Inflammatory macrophage treated with lipopolysaccharide for 4 hours (primary cell): ENCODE results near the gene CDKAL1.

Source experiments
- DNase-seq: peaks from one replicate; pipeline ENCODE4 v3.0.0-alpha.2; 2020

CDKAL1 gene

GRCh38 chr6:21123507-21124436, 589.5 kb downstream of the CDKAL1 start:
- no peak for DNase-seq

GRCh38 chr6:21128601-21129000, 594.3 kb downstream of the CDKAL1 start:
- DNase-seq = no peak

GRCh38 chr6:21131406-21131805, 597.1 kb downstream of the CDKAL1 start:
- DNase-seq = no peak

GRCh38 chr6:21132446-21132845, 598.2 kb downstream of the CDKAL1 start:
- DNase-seq = no peak

- DNase-seq = no peak
These were observed 598.9 kb downstream of the CDKAL1 start for GRCh38 chr6:21132856-21133838.

GRCh38 chr6:21133901-21134300, 599.6 kb downstream of the CDKAL1 start:
- no peak for DNase-seq

- DNase-seq = no peak
These were observed 600.1 kb downstream of the CDKAL1 start for GRCh38 chr6:21134356-21134755.

GRCh38 chr6:21135484-21136013, 601.3 kb downstream of the CDKAL1 start:
- no peak for DNase-seq

- no peak for DNase-seq
These were observed 603.6 kb downstream of the CDKAL1 start for GRCh38 chr6:21137700-21138335.

GRCh38 chr6:21138336-21139069, 604.2 kb downstream of the CDKAL1 start:
- DNase-seq = no peak

- DNase-seq = no peak
These were observed 606.7 kb downstream of the CDKAL1 start for GRCh38 chr6:21140966-21141365.

- no peak for DNase-seq
These were observed 607.5 kb downstream of the CDKAL1 start for GRCh38 chr6:21141616-21142303.

GRCh38 chr6:21142741-21143140, 608.5 kb downstream of the CDKAL1 start:
- DNase-seq = no peak

- no peak for DNase-seq
These were observed 609.4 kb downstream of the CDKAL1 start for GRCh38 chr6:21143645-21144044.

- no peak for DNase-seq
These were observed 610.7 kb downstream of the CDKAL1 start for GRCh38 chr6:21144928-21145327.

- no peak for DNase-seq
These were observed 613.7 kb downstream of the CDKAL1 start for GRCh38 chr6:21147995-21148394.

GRCh38 chr6:21149470-21149869, 615.2 kb downstream of the CDKAL1 start:
- DNase-seq = peak; percentile 18

- DNase-seq = no peak
These were observed 616.4 kb downstream of the CDKAL1 start for GRCh38 chr6:21150667-21151066.

GRCh38 chr6:21151119-21151518, 616.9 kb downstream of the CDKAL1 start:
- no peak for DNase-seq

- no peak for DNase-seq
These were observed 617.3 kb downstream of the CDKAL1 start for GRCh38 chr6:21151530-21151929.

GRCh38 chr6:21157186-21157929, 623.1 kb downstream of the CDKAL1 start:
- no peak for DNase-seq
